HepG2 (cell line): ENCODE results near the gene LDLRAD4. TPM values are rescaled to one million over a fixed set of nuclear protein-coding genes. Genes with fewer than 3 reads are reported as not detected.

Experiments
- ATAC-seq: fragments of 200-7000 bp; cut with Tn5 transposase; 3 replicates; pipeline ENCODE4 v1.9.1; 2020; ENCODE audit warnings: mild to moderate bottlenecking, moderate library complexity
- BruUV-seq: library from RNA; stranded (reverse); fragments of 400-500 nt; replicated peaks from 2 replicates; lab custom pipeline; 2021; lab: Mats Ljungman, UMichigan
- CTCF ChIA-PET: fragments of 300-600 bp; formaldehyde crosslinking; extraction: SDS; loops from one replicate; lab custom pipeline; 2021; ENCODE audit warnings: low total read pairs, inconsistent platforms, low intra/inter-chr PET ratio; lab: Yijun Ruan, JAX
- POLR2A ChIA-PET: fragments of 350-600 bp; sonication (Branson Sonifier 250); formaldehyde crosslinking; loops from one replicate; lab custom pipeline; 2020; ENCODE audit warnings: antibody characterized with exemption, inconsistent platforms; lab: Yijun Ruan, JAX
- DNase-seq: peaks from one replicate; pipeline ENCODE4 v3.0.0-alpha.2; 2015; ENCODE audit warnings: low spot score
- FAIRE-seq: peaks from 3 replicates; lab custom pipeline; 2011; peaks lifted over from hg19 to GRCh38; lab: Jason Lieb, UNC
- H2AFZ ChIP-seq: one replicate; pipeline ENCODE4 v1.6.1; 2011; ENCODE audit warnings: low read length, inconsistent platforms
- H3K27ac ChIP-seq: fragments of 300-600 bp; 3 replicates; pipeline ENCODE4 v1.8.0; 2011; ENCODE audit warnings: mixed run types, mild to moderate bottlenecking, mixed read lengths, low read length, inconsistent platforms; ENCODE audit not compliant: insufficient read depth; ENCODE audit errors: extremely low read length
- H3K27me3 ChIP-seq, 2 experiments: fragments of 200-600 bp in 1 of 2; 2 replicates in 1 of 2; 3 replicates in 1 of 2; pipeline versions ENCODE4 v1.6.0 to v1.8.0; 2011; ENCODE audit warnings: low read length in 2 of 2, mild to moderate bottlenecking in 2 of 2, moderate library complexity in 2 of 2, inconsistent platforms in 1 of 2; ENCODE audit not compliant: insufficient read depth in 2 of 2, control insufficient read depth in 1 of 2
- H3K36me3 ChIP-seq, 2 experiments: fragments of 200-600 bp in 1 of 2; replicated peaks in 1 of 2; 2 replicates in 1 of 2; 3 replicates in 1 of 2; pipeline versions ENCODE4 v1.5.1 to v1.8.0; 2011; ENCODE audit warnings: low read length in 2 of 2, inconsistent platforms in 1 of 2; ENCODE audit not compliant: insufficient read depth in 2 of 2, control insufficient read depth in 1 of 2
- H3K4me1 ChIP-seq: 2 replicates; pipeline ENCODE4 v1.5.1; 2012; ENCODE audit warnings: low read length, inconsistent platforms; ENCODE audit not compliant: insufficient read depth
- H3K4me2 ChIP-seq: 2 replicates; pipeline ENCODE4 v1.6.0; 2011; ENCODE audit warnings: low read depth, low read length, inconsistent platforms
- H3K4me3 ChIP-seq, 3 experiments: fragments of 200-600 bp in 1 of 3; sonication (generic), shearing (Covaris generic) in 1 of 3; replicated peaks in 1 of 3; 2 replicates each; pipeline ENCODE4 v1.5.1; 2011 to 2016; ENCODE audit warnings: low read length in 3 of 3, inconsistent platforms in 2 of 3, low read depth in 2 of 3, mild to moderate bottlenecking in 2 of 3, control low read depth in 1 of 3, mixed read lengths in 1 of 3; ENCODE audit not compliant: insufficient read depth in 1 of 3
- H3K79me2 ChIP-seq: one replicate; pipeline ENCODE4 v1.6.1; 2011; ENCODE audit warnings: low read length, inconsistent platforms; ENCODE audit not compliant: insufficient read depth
- H3K9ac ChIP-seq: 2 replicates; pipeline ENCODE4 v1.6.0; 2011; ENCODE audit warnings: mild to moderate bottlenecking, low read depth, low read length, inconsistent platforms; ENCODE audit not compliant: insufficient read depth
- H3K9me3 ChIP-seq: 2 replicates; pipeline ENCODE4 v1.5.1; 2012; ENCODE audit warnings: mild to moderate bottlenecking, low read length
- H4K20me1 ChIP-seq: 2 replicates; pipeline ENCODE4 v1.6.0; 2011; ENCODE audit warnings: inconsistent platforms, mild to moderate bottlenecking, low read length, moderate library complexity; ENCODE audit not compliant: insufficient read depth
- ADNP ChIP-seq: sonication (generic); formaldehyde crosslinking; IDR thresholded peaks from 2 replicates; pipeline ENCODE4 v1.4.0; 2020; ENCODE audit warnings: missing genetic modification reagents
- CTCF ChIP-seq: sonication (generic); formaldehyde crosslinking; IDR thresholded peaks from 2 replicates; pipeline ENCODE4 v1.5.0; 2020; ENCODE audit warnings: mild to moderate bottlenecking, missing genetic modification reagents, moderate library complexity
- DNMT3B ChIP-seq: conservative IDR thresholded peaks from 2 replicates; pipeline ENCODE4 v1.6.1; 2016; ENCODE audit warnings: missing biosample characterization, control low read depth
- ERF ChIP-seq: IDR thresholded peaks from 2 replicates; pipeline ENCODE4 v1.6.1; 2018; ENCODE audit warnings: missing biosample characterization, missing genetic modification reagents
- MAX ChIP-seq: IDR thresholded peaks from 2 replicates; pipeline ENCODE4 v1.6.1; 2012; ENCODE audit warnings: inconsistent platforms
- NCOR1 ChIP-seq: fragments of 200-600 bp; sonication (generic); IDR thresholded peaks from 2 replicates; pipeline ENCODE4 v1.7.0; 2017; ENCODE audit warnings: antibody characterized with exemption, low read length, borderline replicate concordance
- SMYD3 ChIP-seq: sonication (generic); formaldehyde crosslinking; IDR thresholded peaks from 2 replicates; pipeline ENCODE4 v1.8.1; 2023; ENCODE audit warnings: mild to moderate bottlenecking, missing genetic modification reagents
- ZFY ChIP-seq: sonication (generic); formaldehyde crosslinking; IDR thresholded peaks from 2 replicates; pipeline ENCODE4 v1.4.0; 2020; ENCODE audit warnings: missing genetic modification reagents
- ZNF598 ChIP-seq: sonication (generic); formaldehyde crosslinking; IDR thresholded peaks from 2 replicates; pipeline ENCODE4 v1.5.1; 2020; ENCODE audit warnings: mild to moderate bottlenecking, missing genetic modification reagents, borderline replicate concordance
- WGBS: methylation state at CpG from one replicate; pipeline ENCODE4 v1.1.6; 2017; ENCODE audit warnings: low lambda C conversion rate; 5-methylcytosine and 5-hydroxymethylcytosine counted together
- in situ Hi-C: cut with HindIII; loops from 2 replicates; pipeline ENCODE4 v1.10.0; 2017; ENCODE audit warnings: low pct_unique_long_range_greater_than_20kb; ENCODE audit not compliant: extremely low pct_ligation_motif_present
- intact Hi-C: fragments of 100-400 bp; cut with micrococcal nuclease; formaldehyde crosslinking; loops from one replicate; pipeline ENCODE4 v1.10.0; 2022; ENCODE audit not compliant: unreplicated experiment
- polyA plus RNA-seq, 8 experiments: library from polyadenylated mRNA; depleted of rRNA in 3 of 8; stranded (reverse) in 7 of 8; unstranded in 1 of 8; fragments of >200 nt; fragmentation: Illumina TruSeq in 4 of 8; extraction: Trizol in 4 of 8; gene quantifications; 2 replicates each; pipeline versions ENCODE4 v1.2.1 to v1.2.3, GENCODE V29; 2011 to 2016; ENCODE audit warnings: low read depth in 4 of 8, missing spikeins in 1 of 8, mixed read lengths in 1 of 8; ENCODE audit not compliant: insufficient read depth in 1 of 8
- total RNA-seq, 5 experiments: library from RNA; depleted of rRNA; stranded (reverse); fragments of >200 nt; fragmentation: Illumina TruSeq; extraction: Trizol; gene quantifications; 2 replicates each; pipeline ENCODE4 v1.2.3, GENCODE V29; 2016; ENCODE audit warnings: low read depth in 1 of 5
- TF ChIP-seq, protein P1 (sequence below): IDR thresholded peaks from 2 replicates; pipeline ENCODE4 v1.6.1; 2018; ENCODE audit warnings: missing genetic modification reagents

The LDLRAD4 gene
- total and polyA plus RNA-seq, 2 of the 13 experiments (the other 11 are each of a cell fraction or from before 2014, with no cell fraction given), result 13.6 to 20.9 TPM

DNA sequence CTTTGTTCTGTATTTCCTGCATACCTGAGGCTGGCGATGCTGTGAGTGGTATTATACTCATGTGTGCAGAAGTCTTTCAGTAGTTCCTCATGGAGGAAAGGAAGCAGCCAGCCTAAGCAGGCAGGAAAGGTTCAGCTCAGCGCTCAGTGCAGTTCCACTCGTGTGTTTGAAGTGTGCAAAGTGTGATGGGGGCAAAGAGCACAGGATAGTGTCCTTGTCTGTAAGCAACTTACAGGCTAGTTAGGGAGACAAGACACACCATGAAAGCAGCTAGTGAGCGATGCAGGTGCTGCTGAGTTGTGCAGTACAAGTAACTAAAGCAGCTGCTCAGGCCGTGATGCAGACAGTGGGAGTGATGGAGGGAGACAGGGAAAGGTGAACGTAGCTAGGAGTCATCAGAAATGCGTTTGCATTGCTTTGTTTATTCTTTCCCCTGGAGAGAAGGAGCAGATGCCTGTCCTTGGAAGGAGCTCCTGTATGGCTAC is 146.2 kb downstream of the LDLRAD4 start:
- in situ Hi-C loops (no loop called here), intact Hi-C loops (no loop called here)
- Histone ChIP-seq H3K27ac (no peak overlapping the region), H2AFZ (no peak overlapping the region), H3K4me1 (peaks cover 19% of the 10 kb centered on the region), H3K79me2 (no peaks in the 10 kb centered on the region), H3K4me2 (no peak overlapping the region), H3K9me3 (no peaks in the 10 kb centered on the region), H4K20me1 (no peaks in the 10 kb centered on the region), H3K9ac (no peak overlapping the region), H3K27me3 (no peaks in the 10 kb centered on the region), H3K36me3 (no peaks in the 10 kb centered on the region), H3K4me3 (no peak overlapping the region)
- FAIRE-seq (no peak), ATAC-seq (no peak; the same call in 1 of the 3 replicates), DNase-seq (no peak)
- TF ChIP-seq ADNP (no peak), CTCF (no peak), SMYD3 (CRISPR knock-in tag) (no peak), ZFY (CRISPR knock-in tag) (no peak), ERF (CRISPR knock-in tag) (no peak), MAX (no peak), DNMT3B (CRISPR knock-in tag) (no peak), ZNF598 (CRISPR knock-in tag) (no peak), NCOR1 (no peak)
- TF ChIP-seq, protein P1, sequence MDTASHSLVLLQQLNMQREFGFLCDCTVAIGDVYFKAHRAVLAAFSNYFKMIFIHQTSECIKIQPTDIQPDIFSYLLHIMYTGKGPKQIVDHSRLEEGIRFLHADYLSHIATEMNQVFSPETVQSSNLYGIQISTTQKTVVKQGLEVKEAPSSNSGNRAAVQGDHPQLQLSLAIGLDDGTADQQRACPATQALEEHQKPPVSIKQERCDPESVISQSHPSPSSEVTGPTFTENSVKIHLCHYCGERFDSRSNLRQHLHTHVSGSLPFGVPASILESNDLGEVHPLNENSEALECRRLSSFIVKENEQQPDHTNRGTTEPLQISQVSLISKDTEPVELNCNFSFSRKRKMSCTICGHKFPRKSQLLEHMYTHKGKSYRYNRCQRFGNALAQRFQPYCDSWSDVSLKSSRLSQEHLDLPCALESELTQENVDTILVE (CRISPR knock-in tag), result no peak
- POLR2A ChIA-PET, result no interaction called here
- CTCF ChIA-PET, result no interaction called here
- WGBS, result 67% methylated on average over 7 of the region's 7 CpGs
- no TSS peak for BruUV-seq
